ENCODE measurements around the gene EXOC1L. TPM values are rescaled to one million over a fixed set of nuclear protein-coding genes. Genes with fewer than 3 reads are reported as not detected.
A peak's percentile ranks its signal among the peaks of the same experiment; 100 is the strongest.

Gene EXOC1L
- total and polyA plus RNA-seq, 9 of the 15 experiments (the other 6 are each of a cell fraction or from before 2014, with no cell fraction given) = 0.38 to 3.9 (median 1.0) TPM; not detected in 1

GRCh38 chr4:55834086-55834795 lies 14.7 kb downstream of the EXOC1L start (continued):
- TF ChIP-seq GTF2B (IDR thresholded peaks at IDR 0.05; ENCODE audit: extremely low read depth, insufficient read length) (no peak), SAFB (IDR thresholded peaks at IDR 0.05; ENCODE audit: borderline replicate concordance, low read depth, low read length) (no peak), BHLHE40 (IDR thresholded peaks at IDR 0.05; ENCODE audit: low read length) (no peak), MEIS2 (IDR thresholded peaks at IDR 0.05; ENCODE audit: partially characterized antibody) (peak; percentile 38), ILK (tag; IDR thresholded peaks at IDR 0.05; ENCODE audit: borderline replicate concordance, low read depth) (no peak), HDAC2 (IDR thresholded peaks at IDR 0.05) (no peak), CEBPG (CRISPR knock-in tag; IDR thresholded peaks at IDR 0.05) (no peak), CEBPG (tag; conservative IDR thresholded peaks at IDR 0.05 in 1 of 2, IDR thresholded peaks at IDR 0.05 in 1 of 2) (peak; percentile 31 to 33; a peak in 1 of 4 replicates), MAFF (IDR thresholded peaks at IDR 0.05; ENCODE audit: low read length) (peak; percentile 63; the same call in 1 of the 2 replicates), CHD4 (IDR thresholded peaks at IDR 0.05; ENCODE audit: insufficient read depth, insufficient replicate concordance, low read depth, low read length, poor library complexity, severe bottlenecking) (no peak), MYC (IDR thresholded peaks at IDR 0.05; ENCODE audit: low read depth, low read length) (no peak), MYC (CRISPR knock-in tag; IDR thresholded peaks at IDR 0.05; ENCODE audit: borderline replicate concordance, low read depth) (no peak), ZNF655 (CRISPR knock-in tag; IDR thresholded peaks at IDR 0.05) (no peak), GTF3C2 (IDR thresholded peaks at IDR 0.05; ENCODE audit: borderline replicate concordance, extremely low read depth, insufficient read length) (no peak), RCOR1 (IDR thresholded peaks at IDR 0.05; ENCODE audit: borderline replicate concordance in 1 of 2, low read depth in 2 of 2, low read length in 2 of 2) (no peak), DPF2 (IDR thresholded peaks at IDR 0.05) (peak; percentile 33; the same call in 1 of the 2 replicates), ZNF551 (CRISPR knock-in tag; IDR thresholded peaks at IDR 0.05) (no peak), ZNF695 (CRISPR knock-in tag; IDR thresholded peaks at IDR 0.05) (no peak), NCOA1 (IDR thresholded peaks at IDR 0.05; ENCODE audit: low read depth) (no peak), CBX1 (IDR thresholded peaks at IDR 0.05; ENCODE audit: low read depth) (no peak), NFE2 (IDR thresholded peaks at IDR 0.05; ENCODE audit: low read depth) (peak; percentile 95), GTF2A2 (tag; IDR thresholded peaks at IDR 0.05) (no peak), POLR2A (conservative IDR thresholded peaks at IDR 0.05) (no peak), MAFK (IDR thresholded peaks at IDR 0.05; ENCODE audit: low read length) (0 out of 2 replicates have a peak, but pooled peaks have one; percentile 44), TOE1 (IDR thresholded peaks at IDR 0.05; ENCODE audit: borderline replicate concordance) (no peak), TOE1 (CRISPR knock-in tag; IDR thresholded peaks at IDR 0.05; ENCODE audit: borderline replicate concordance, low read depth) (no peak)
